Measurements from ENCODE around the gene CEBPZ. TPM values are rescaled to one million over a fixed set of nuclear protein-coding genes. Genes with fewer than 3 reads are reported as not detected.
"Not testable (repeated sequence)": the region's sequence is repeated elsewhere in the genome, so short reads cannot be mapped to it uniquely, and the experiment has no call there.

CEBPZ gene
- total RNA-seq, 1 donor from 2014 or later, result 28.2 TPM

DNA sequence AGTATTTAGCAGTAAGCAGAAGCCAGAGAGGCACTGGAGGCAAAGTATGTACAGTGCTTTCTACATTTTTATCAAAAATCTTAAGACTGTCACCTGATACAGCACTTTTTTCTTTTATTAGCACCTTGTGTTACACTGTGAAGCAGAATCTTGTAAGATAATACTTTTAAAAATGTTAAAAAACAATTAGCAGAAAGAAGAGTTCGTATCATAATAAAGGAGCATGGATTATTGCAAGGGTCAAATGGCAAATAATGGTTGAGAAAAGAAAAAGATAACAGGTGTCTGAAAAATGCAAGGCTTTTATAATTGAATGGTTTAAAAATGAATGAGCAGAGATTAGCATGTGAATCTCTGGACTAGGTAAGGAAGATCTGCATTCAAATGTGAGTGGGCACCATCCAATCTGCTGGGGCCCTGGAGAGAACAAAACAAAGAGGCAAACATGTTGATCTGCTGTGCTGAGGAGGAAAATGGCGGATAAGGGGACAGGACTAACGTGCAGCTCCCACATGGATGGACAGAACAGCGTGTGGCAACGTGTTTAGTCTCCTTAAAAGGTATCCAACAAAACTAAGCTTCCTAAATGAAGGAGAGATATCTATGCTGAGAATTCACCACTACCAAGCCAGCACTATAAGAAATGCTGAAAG is 25.6 kb downstream of the CEBPZ start:
- no peak overlapping the region for H3K27ac Mint-ChIP-seq (ENCODE audit: unreplicated experiment)
- peaks cover 14% of the 10 kb centered on the region for H3K9me3 Mint-ChIP-seq (ENCODE audit: unreplicated experiment)
- no peaks in the 10 kb centered on the region for H3K27me3 Mint-ChIP-seq (ENCODE audit: unreplicated experiment)
- no peak overlapping the region for H3K4me3 Mint-ChIP-seq (ENCODE audit: unreplicated experiment)
- DNase-seq (ENCODE audit: extremely low spot score, unreplicated experiment), result no peak
- TF ChIP-seq, protein P1, sequence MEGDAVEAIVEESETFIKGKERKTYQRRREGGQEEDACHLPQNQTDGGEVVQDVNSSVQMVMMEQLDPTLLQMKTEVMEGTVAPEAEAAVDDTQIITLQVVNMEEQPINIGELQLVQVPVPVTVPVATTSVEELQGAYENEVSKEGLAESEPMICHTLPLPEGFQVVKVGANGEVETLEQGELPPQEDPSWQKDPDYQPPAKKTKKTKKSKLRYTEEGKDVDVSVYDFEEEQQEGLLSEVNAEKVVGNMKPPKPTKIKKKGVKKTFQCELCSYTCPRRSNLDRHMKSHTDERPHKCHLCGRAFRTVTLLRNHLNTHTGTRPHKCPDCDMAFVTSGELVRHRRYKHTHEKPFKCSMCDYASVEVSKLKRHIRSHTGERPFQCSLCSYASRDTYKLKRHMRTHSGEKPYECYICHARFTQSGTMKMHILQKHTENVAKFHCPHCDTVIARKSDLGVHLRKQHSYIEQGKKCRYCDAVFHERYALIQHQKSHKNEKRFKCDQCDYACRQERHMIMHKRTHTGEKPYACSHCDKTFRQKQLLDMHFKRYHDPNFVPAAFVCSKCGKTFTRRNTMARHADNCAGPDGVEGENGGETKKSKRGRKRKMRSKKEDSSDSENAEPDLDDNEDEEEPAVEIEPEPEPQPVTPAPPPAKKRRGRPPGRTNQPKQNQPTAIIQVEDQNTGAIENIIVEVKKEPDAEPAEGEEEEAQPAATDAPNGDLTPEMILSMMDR (IDR thresholded peaks at IDR 0.05), result no peak
- peaks cover 73% of the 10 kb centered on the region for H3K36me3 Mint-ChIP-seq (ENCODE audit: unreplicated experiment)
- no peaks in the 10 kb centered on the region for H3K4me1 Mint-ChIP-seq (ENCODE audit: unreplicated experiment)

DNA sequence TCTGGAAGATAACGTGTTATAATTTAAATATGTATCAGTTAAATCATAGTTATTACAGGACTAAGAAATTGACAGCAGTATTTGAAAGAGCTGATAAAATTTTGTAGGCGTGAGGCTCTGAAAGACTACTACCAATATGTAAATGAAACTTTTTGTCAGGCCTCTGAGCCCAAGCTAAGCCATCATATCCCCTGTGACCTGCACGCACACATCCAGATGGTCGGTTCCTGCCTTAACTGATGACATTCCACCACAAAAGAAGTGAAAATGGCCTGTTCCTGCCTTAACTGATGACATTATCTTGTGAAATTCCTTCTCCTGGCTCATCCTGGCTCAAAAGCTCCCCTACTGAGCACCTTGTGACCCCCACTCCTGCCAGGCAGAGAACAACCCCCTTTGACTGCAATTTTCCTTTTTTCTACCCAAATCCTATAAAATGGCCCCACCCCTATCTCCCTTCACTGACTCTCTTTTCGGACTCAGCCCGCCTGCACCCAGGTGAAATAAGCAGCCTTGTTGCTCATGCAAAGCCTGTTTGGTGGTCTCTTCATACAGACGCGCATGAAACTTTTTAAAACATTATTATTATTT is 26.2 kb downstream of the CEBPZ start:
- not testable (repeated sequence) for H3K4me3 Mint-ChIP-seq (ENCODE audit: unreplicated experiment); H3K27me3 Mint-ChIP-seq (ENCODE audit: unreplicated experiment); H3K4me1 Mint-ChIP-seq (ENCODE audit: unreplicated experiment); H3K27ac Mint-ChIP-seq (ENCODE audit: unreplicated experiment); DNase-seq (ENCODE audit: extremely low spot score, unreplicated experiment)
- peaks cover 70% of the 10 kb centered on the region for H3K36me3 Mint-ChIP-seq (ENCODE audit: unreplicated experiment)
- H3K9me3 Mint-ChIP-seq (ENCODE audit: unreplicated experiment), result peaks cover 14% of the 10 kb centered on the region

DNA sequence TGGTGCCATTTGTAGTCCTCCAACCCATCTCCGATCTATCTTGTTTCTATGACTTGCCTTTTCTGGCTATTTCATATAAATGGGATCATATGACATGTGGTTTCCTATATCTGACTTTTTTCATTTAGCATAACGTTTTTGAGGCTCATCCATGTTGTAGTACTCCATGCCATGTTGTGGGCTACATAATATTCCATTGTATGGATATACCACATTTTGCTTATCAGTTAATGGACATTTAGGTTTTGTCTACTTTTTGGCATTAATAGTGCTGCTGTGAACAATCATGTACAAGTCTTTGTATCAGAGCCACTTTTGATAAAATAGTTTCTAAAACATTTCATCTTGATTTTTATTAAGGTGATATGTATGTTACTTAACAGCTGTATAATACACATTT is 27.7 kb downstream of the CEBPZ start:
- no peaks in the 10 kb centered on the region for H3K4me1 Mint-ChIP-seq (ENCODE audit: unreplicated experiment)
- H3K27me3 Mint-ChIP-seq (ENCODE audit: unreplicated experiment), result no peaks in the 10 kb centered on the region
- H3K36me3 Mint-ChIP-seq (ENCODE audit: unreplicated experiment), result peaks cover 55% of the 10 kb centered on the region
- peaks cover 8% of the 10 kb centered on the region for H3K9me3 Mint-ChIP-seq (ENCODE audit: unreplicated experiment)
- no peak overlapping the region for H3K4me3 Mint-ChIP-seq (ENCODE audit: unreplicated experiment)
- no peak overlapping the region for H3K27ac Mint-ChIP-seq (ENCODE audit: unreplicated experiment)
- TF ChIP-seq, protein P1 (IDR thresholded peaks at IDR 0.05), result no peak
- DNase-seq (ENCODE audit: extremely low spot score, unreplicated experiment), result no peak

DNA sequence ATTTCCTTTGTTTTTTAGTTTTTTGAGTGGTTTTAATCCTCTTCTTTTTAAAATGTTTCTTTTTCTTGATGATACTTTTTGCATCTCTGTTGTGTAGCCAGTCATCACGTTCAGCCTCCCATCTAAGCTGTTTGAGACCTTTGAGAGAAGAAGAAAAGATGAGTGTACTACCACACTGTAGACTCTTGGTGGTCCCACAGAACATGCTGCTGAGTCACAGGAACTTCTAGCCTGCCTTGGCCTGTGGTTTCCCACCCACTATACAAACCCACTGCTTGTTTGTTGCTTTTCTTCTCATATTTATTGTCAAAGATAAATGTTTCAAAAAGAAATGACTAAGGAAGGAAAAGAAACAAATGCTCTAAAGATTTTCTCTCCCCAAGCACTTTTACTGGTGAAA is 29.6 kb downstream of the CEBPZ start:
- peaks cover 38% of the 10 kb centered on the region for H3K36me3 Mint-ChIP-seq (ENCODE audit: unreplicated experiment)
- DNase-seq (ENCODE audit: extremely low spot score, unreplicated experiment), result no peak
- TF ChIP-seq, protein P1 (IDR thresholded peaks at IDR 0.05), result no peak

DNA sequence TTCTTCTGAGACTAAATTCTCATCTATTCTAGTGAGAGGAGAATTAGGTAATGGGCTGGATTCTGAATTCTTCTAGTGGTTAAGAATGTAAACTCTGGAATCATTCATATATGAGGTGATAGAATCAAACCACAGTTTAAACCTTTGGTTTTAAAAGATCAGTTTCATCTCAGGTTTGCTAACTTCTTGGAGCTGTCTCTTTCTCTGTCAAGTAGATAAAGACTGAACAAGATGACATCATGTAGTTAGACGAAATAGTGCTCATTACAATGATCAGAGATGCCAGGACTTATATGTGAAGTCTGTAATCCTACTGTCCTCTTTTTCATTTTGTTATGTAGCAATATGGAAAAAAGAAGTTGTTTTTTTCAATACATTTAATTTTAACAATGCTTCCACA is 30.2 kb downstream of the CEBPZ start:
- TF ChIP-seq, protein P1 (IDR thresholded peaks at IDR 0.05), result no peak
- DNase-seq (ENCODE audit: extremely low spot score, unreplicated experiment), result no peak
- H3K4me1 Mint-ChIP-seq (ENCODE audit: unreplicated experiment), result no peaks in the 10 kb centered on the region
- H3K27me3 Mint-ChIP-seq (ENCODE audit: unreplicated experiment), result no peaks in the 10 kb centered on the region
- H3K36me3 Mint-ChIP-seq (ENCODE audit: unreplicated experiment), result peaks cover 37% of the 10 kb centered on the region
- H3K27ac Mint-ChIP-seq (ENCODE audit: unreplicated experiment), result no peak overlapping the region
- no peak overlapping the region for H3K4me3 Mint-ChIP-seq (ENCODE audit: unreplicated experiment)
- H3K9me3 Mint-ChIP-seq (ENCODE audit: unreplicated experiment), result peaks cover 4% of the 10 kb centered on the region

More for the DNA sequence above, 29.6 kb downstream of the CEBPZ start:
- Mint-ChIP-seq H3K4me3 (ENCODE audit: unreplicated experiment) (no peak overlapping the region), H3K27me3 (ENCODE audit: unreplicated experiment) (no peaks in the 10 kb centered on the region), H3K9me3 (ENCODE audit: unreplicated experiment) (peaks cover 4% of the 10 kb centered on the region), H3K4me1 (ENCODE audit: unreplicated experiment) (no peaks in the 10 kb centered on the region), H3K27ac (ENCODE audit: unreplicated experiment) (no peak overlapping the region)
